Activated T-helper 1 cell treated with anti-CD3 and anti-CD28 coated beads, Interleukin-12 subunit alpha, Interleukin-12 subunit beta, Interleukin-2, Interleukin-4 antibody, amounts not matched to agents 30 ng/mL and 10 ng/mL and 1 ng/mL, durations not matched to agents 14 hours and 24 hours and 36 hours (primary cell): ENCODE results near the gene HIC1. TPM values are rescaled to one million over a fixed set of nuclear protein-coding genes. Genes with fewer than 3 reads are reported as not detected.

ENCODE experiments used
- DNase-seq: peaks from one replicate; pipeline ENCODE4 v3.0.0; 2021; ENCODE audit warnings: low spot score
- H3K27ac Mint-ChIP-seq: one replicate; pipeline ENCODE4 v1.8.0; 2021; ENCODE audit warnings: mild to moderate bottlenecking, mixed read lengths
- H3K27me3 Mint-ChIP-seq: one replicate; pipeline ENCODE4 v1.8.0; 2022; ENCODE audit warnings: mild to moderate bottlenecking, moderate library complexity, mixed read lengths; ENCODE audit not compliant: insufficient read depth
- H3K36me3 Mint-ChIP-seq: one replicate; pipeline ENCODE4 v1.8.0; 2021; ENCODE audit warnings: low read depth, mixed read lengths
- H3K4me1 Mint-ChIP-seq: one replicate; pipeline ENCODE4 v1.8.0; 2021; ENCODE audit warnings: low read depth, mixed read lengths
- H3K4me3 Mint-ChIP-seq: one replicate; pipeline ENCODE4 v1.8.0; 2021; ENCODE audit warnings: mild to moderate bottlenecking, moderate library complexity, mixed read lengths
- H3K9me3 Mint-ChIP-seq: one replicate; pipeline ENCODE4 v1.8.0; 2021; ENCODE audit warnings: mixed read lengths
- intact Hi-C: fragments of 100-400 bp; cut with micrococcal nuclease; formaldehyde crosslinking; loops from one replicate; pipeline ENCODE4 v1.15.1; 2024
- total RNA-seq: library from RNA; stranded (reverse); gene quantifications from 2 replicates; pipeline ENCODE4 v1.2.3, GENCODE V29; 2022

The HIC1 gene
- total RNA-seq, 1 donor from 2014 or later, result 47.0 TPM

GRCh38 chr17:2102931-2103809, 48.3 kb downstream of the HIC1 start:
- Mint-ChIP-seq H3K9me3 (no peaks in the 10 kb centered on the region), H3K27ac (no peak overlapping the region), H3K4me1 (peaks cover 51% of the 10 kb centered on the region), H3K4me3 (no peak overlapping the region), H3K27me3 (no peaks in the 10 kb centered on the region), H3K36me3 (peaks cover 9% of the 10 kb centered on the region)
- intact Hi-C loops, result no loop called here
- DNase-seq, result no peak

- peaks cover 11% of the 10 kb centered on the region for H3K36me3 Mint-ChIP-seq
- no peaks in the 10 kb centered on the region for H3K9me3 Mint-ChIP-seq
- H3K27ac Mint-ChIP-seq, result no peak overlapping the region
- intact Hi-C loops, result no loop called here
- DNase-seq, result no peak
- no peak overlapping the region for H3K4me3 Mint-ChIP-seq
- H3K4me1 Mint-ChIP-seq, result peaks cover 44% of the 10 kb centered on the region
- no peaks in the 10 kb centered on the region for H3K27me3 Mint-ChIP-seq
These were observed 50.8 kb downstream of the HIC1 start for GRCh38 chr17:2105663-2106062.

GRCh38 chr17:2106308-2106955, 51.5 kb downstream of the HIC1 start:
- Mint-ChIP-seq H3K27me3 (no peaks in the 10 kb centered on the region), H3K4me1 (peaks cover 37% of the 10 kb centered on the region), H3K36me3 (peaks cover 11% of the 10 kb centered on the region), H3K27ac (no peak overlapping the region), H3K4me3 (no peak overlapping the region), H3K9me3 (no peaks in the 10 kb centered on the region)
- DNase-seq, result no peak
- intact Hi-C loops, result no loop called here

- no peak overlapping the region for H3K27ac Mint-ChIP-seq
- intact Hi-C loops, result no loop called here
- H3K4me1 Mint-ChIP-seq, result peaks cover 32% of the 10 kb centered on the region
- no peak for DNase-seq
- H3K4me3 Mint-ChIP-seq, result no peak overlapping the region
- peaks cover 11% of the 10 kb centered on the region for H3K36me3 Mint-ChIP-seq
- no peaks in the 10 kb centered on the region for H3K27me3 Mint-ChIP-seq
- no peaks in the 10 kb centered on the region for H3K9me3 Mint-ChIP-seq
These were observed 52.1 kb downstream of the HIC1 start for GRCh38 chr17:2107050-2107449.

GRCh38 chr17:2107506-2107905, 52.6 kb downstream of the HIC1 start:
- intact Hi-C loops, result no loop called here
- Mint-ChIP-seq H3K4me3 (no peak overlapping the region), H3K36me3 (peaks cover 11% of the 10 kb centered on the region), H3K27ac (no peak overlapping the region), H3K9me3 (no peaks in the 10 kb centered on the region), H3K27me3 (no peaks in the 10 kb centered on the region), H3K4me1 (peaks cover 31% of the 10 kb centered on the region)
- no peak for DNase-seq

- Mint-ChIP-seq H3K9me3 (no peaks in the 10 kb centered on the region), H3K4me3 (no peak overlapping the region), H3K27me3 (no peaks in the 10 kb centered on the region), H3K27ac (no peak overlapping the region), H3K36me3 (peaks cover 11% of the 10 kb centered on the region), H3K4me1 (peaks cover 24% of the 10 kb centered on the region)
- intact Hi-C loops, result no loop called here
- no peak for DNase-seq
These were observed 53.3 kb downstream of the HIC1 start for GRCh38 chr17:2108170-2108569.

GRCh38 chr17:2110436-2110835, 55.5 kb downstream of the HIC1 start:
- no peak overlapping the region for H3K4me3 Mint-ChIP-seq
- H3K36me3 Mint-ChIP-seq, result peaks cover 9% of the 10 kb centered on the region
- no peaks in the 10 kb centered on the region for H3K9me3 Mint-ChIP-seq
- no peak for DNase-seq
- no peaks in the 10 kb centered on the region for H3K27me3 Mint-ChIP-seq
- H3K27ac Mint-ChIP-seq, result no peak overlapping the region
- intact Hi-C loops, result no loop called here
- peaks cover 11% of the 10 kb centered on the region for H3K4me1 Mint-ChIP-seq

- H3K4me1 Mint-ChIP-seq, result peaks cover 2% of the 10 kb centered on the region
- intact Hi-C loops, result no loop called here
- peaks cover 4% of the 10 kb centered on the region for H3K36me3 Mint-ChIP-seq
- no peaks in the 10 kb centered on the region for H3K27me3 Mint-ChIP-seq
- H3K9me3 Mint-ChIP-seq, result no peaks in the 10 kb centered on the region
- no peak overlapping the region for H3K4me3 Mint-ChIP-seq
- no peak overlapping the region for H3K27ac Mint-ChIP-seq
- no peak for DNase-seq
These were observed 56.8 kb downstream of the HIC1 start for GRCh38 chr17:2111691-2112090.

Other genes with a start within 250 kb of the HIC1 start
- gene SMYD4, start 225.2 kb upstream of the HIC1 start, total RNA-seq, result 28.4 and 33.4 TPM in 2 replicates
- gene RPA1, start 225.1 kb upstream of the HIC1 start, total RNA-seq, result 266 and 269 TPM in 2 replicates
- gene RTN4RL1, start 29.8 kb upstream of the HIC1 start, total RNA-seq, result 1.0 TPM in 2 replicates
- gene DPH1, start 24.9 kb upstream of the HIC1 start, total RNA-seq, result 49.4 and 61.3 TPM in 2 replicates
- gene OVCA2, start 13.1 kb upstream of the HIC1 start, total RNA-seq, result 43.9 and 44.0 TPM in 2 replicates
- 35.3 and 39.5 TPM in 2 replicates for gene SMG6, start 248.7 kb downstream of the HIC1 start, total RNA-seq
- 14.9 and 17.4 TPM in 2 replicates for gene SRR, start 248.8 kb downstream of the HIC1 start, total RNA-seq